GM13977 (cell line): ENCODE results near the gene REELD1.
A peak's percentile ranks its signal among the peaks of the same experiment; 100 is the strongest.

Experiments
- DNase-seq: peaks from one replicate; pipeline ENCODE4 v3.0.0; 2012; ENCODE audit warnings: low spot score
- CTCF ChIP-seq: IDR thresholded peaks from 2 replicates; pipeline ENCODE4 v1.5.1; 2012; ENCODE audit warnings: mild to moderate bottlenecking, control low read depth; ENCODE audit not compliant: insufficient read depth; ENCODE audit errors: extremely low read depth, missing control alignments
- in situ Hi-C: fragments of 300-500 bp; cut with MboI; formaldehyde crosslinking; loops from one replicate; pipeline ENCODE4 v1.12.0; 2022; ENCODE audit warnings: low sequenced_read_pairs, low pct_unique_long_range_greater_than_20kb, mixed read lengths, inconsistent platforms; ENCODE audit not compliant: unreplicated experiment

The REELD1 gene

GRCh38 chr4:146265950-146266490 is 51.7 kb downstream of the REELD1 start:
- no peak for DNase-seq
- TF ChIP-seq CTCF: no peak
- in situ Hi-C loops: no loop called here

GRCh38 chr4:146267826-146268225 is 53.5 kb downstream of the REELD1 start:
- in situ Hi-C loops: no loop called here
- TF ChIP-seq CTCF: no peak
- no peak for DNase-seq

GRCh38 chr4:146269228-146269653 is 54.9 kb downstream of the REELD1 start:
- TF ChIP-seq CTCF: peak; percentile 21
- no peak for DNase-seq
- in situ Hi-C loops: no loop called here

GRCh38 chr4:146271466-146271865 is 57.1 kb downstream of the REELD1 start:
- no peak for TF ChIP-seq CTCF
- in situ Hi-C loops: no loop called here
- no peak for DNase-seq

GRCh38 chr4:146273204-146273901 is 59.0 kb downstream of the REELD1 start:
- peak; percentile 20 for DNase-seq
- no peak for TF ChIP-seq CTCF
- in situ Hi-C loops: no loop called here

- in situ Hi-C loops: no loop called here
- DNase-seq: no peak
- TF ChIP-seq CTCF: peak; percentile 4
Measured at GRCh38 chr4:146274774-146275173, 60.4 kb downstream of the REELD1 start.
